BLaER1 treated with 17β-estradiol and CSF1 and Interleukin-3, amounts not matched to agents 10 nM and 100 nM (cell line): ENCODE data around the gene GLIS1.

ENCODE experiments used
- H3K27ac ChIP-seq, 11 experiments: shearing (Covaris generic); formaldehyde crosslinking; 2 replicates each; pipeline ENCODE4 v1.8.1; 2022
- H3K27me3 ChIP-seq, 11 experiments: shearing (Covaris generic); formaldehyde crosslinking; 2 replicates each; pipeline ENCODE4 v1.8.1; 2022
- H3K36me3 ChIP-seq, 11 experiments: shearing (Covaris generic); formaldehyde crosslinking; 2 replicates each; pipeline ENCODE4 v1.8.1; 2022
- H3K4me1 ChIP-seq, 10 experiments: shearing (Covaris generic); formaldehyde crosslinking; 2 replicates each; pipeline ENCODE4 v1.8.1; 2022
- H3K4me2 ChIP-seq, 11 experiments: shearing (Covaris generic); formaldehyde crosslinking; 2 replicates each; pipeline ENCODE4 v1.8.1; 2022
- H3K4me3 ChIP-seq, 10 experiments: shearing (Covaris generic); formaldehyde crosslinking; 2 replicates each; pipeline ENCODE4 v1.8.1; 2022
- H3K9ac ChIP-seq, 11 experiments: shearing (Covaris generic); formaldehyde crosslinking; 2 replicates each; pipeline ENCODE4 v1.8.1; 2022
- H3K9me3 ChIP-seq, 11 experiments: shearing (Covaris generic); formaldehyde crosslinking; replicated peaks in 1 of 11; 2 replicates each; pipeline ENCODE4 v1.8.1; 2022
- H4K20me1 ChIP-seq, 11 experiments: shearing (Covaris generic); formaldehyde crosslinking; 2 replicates each; pipeline ENCODE4 v1.8.1; 2022
- Cebpa-rat ChIP-seq, 11 experiments: shearing (Covaris generic); IDR thresholded peaks; 2 replicates each; pipeline ENCODE4 v1.8.1; 2022

GLIS1 gene

DNA sequence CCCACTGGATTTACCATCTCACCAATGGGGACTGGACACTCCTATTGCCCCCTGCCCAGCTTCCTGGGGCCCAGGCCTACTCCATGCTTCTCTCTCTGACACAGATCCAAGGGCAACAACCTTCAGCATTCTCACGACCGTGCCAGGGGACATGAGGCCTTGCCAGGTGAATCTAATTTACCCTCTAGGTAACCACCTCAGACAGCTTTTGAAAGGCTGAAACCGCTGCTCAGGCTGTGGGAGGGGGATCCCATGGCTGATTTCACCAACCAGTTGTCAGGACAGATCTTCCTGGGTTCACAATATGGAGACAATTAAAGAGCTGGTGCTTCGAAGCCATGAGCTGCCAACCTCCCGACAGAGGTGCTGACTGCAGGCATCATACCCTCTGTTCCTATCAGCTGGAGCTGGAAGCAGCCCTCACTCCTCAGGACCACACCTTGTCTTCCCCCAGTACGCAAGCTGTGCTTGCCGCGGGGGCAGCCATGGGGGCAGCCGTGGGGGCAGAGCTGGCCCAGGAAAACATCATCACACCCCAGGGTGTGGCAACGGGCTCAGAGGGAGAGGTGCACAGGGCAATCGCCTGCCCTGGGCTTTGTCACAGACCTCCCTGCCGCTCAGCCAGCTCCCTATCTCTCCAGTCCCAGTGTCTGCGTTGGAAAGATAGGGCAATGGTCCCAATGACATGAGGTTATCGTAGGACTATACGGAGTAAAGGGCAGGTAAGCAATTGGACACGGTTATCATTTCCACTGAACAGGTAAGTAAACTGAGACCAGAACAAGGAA lies 159.5 kb downstream of the GLIS1 start:
- no peak overlapping the region for H3K4me2 ChIP-seq
- no peak overlapping the region for H3K9ac ChIP-seq
- no peaks in the 10 kb centered on the region for H3K36me3 ChIP-seq

DNA sequence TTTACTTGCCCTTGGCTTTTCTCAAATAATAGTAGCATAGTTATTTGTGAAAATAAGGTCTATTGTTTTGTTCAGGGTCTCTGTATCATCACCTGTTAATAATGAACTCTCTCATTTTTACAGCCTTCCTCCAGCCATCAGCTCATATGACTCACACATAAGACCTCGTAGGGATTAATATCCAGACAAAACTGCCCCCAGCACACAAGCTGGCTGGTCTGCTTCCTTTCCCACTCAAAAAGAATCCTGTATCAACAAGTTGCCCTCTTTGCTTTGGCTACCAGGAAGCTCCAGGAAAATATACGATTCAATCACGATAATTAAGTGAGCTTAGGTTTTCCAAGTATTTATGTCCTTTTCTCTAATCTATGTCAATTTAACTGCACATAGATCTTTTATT lies 160.6 kb downstream of the GLIS1 start:
- Histone ChIP-seq H3K27me3 (no peaks in the 10 kb centered on the region), H3K9ac (no peak overlapping the region), H3K4me2 (no peak overlapping the region), H4K20me1 (peaks cover 0 to 33% (median 0%) of the 10 kb centered on the region in 11 experiments; a peak in 9 of 22 replicates), H3K4me3 (no peak overlapping the region), H3K9me3 (no peaks in the 10 kb centered on the region), H3K4me1 (peaks cover 10 to 40% (median 36%) of the 10 kb centered on the region in 10 experiments; a peak in 18 of 20 replicates), H3K36me3 (no peaks in the 10 kb centered on the region), H3K27ac (no peak overlapping the region)
- TF ChIP-seq Cebpa-rat (IDR thresholded peaks at IDR 0.05) = no peak

More for the DNA sequence above, 159.5 kb downstream of the GLIS1 start:
- H3K27me3 ChIP-seq = no peaks in the 10 kb centered on the region
- peaks cover 10 to 37% (median 32%) of the 10 kb centered on the region in 10 experiments; a peak in 18 of 20 replicates for H3K4me1 ChIP-seq
- H3K27ac ChIP-seq = no peak overlapping the region
- H3K9me3 ChIP-seq = no peaks in the 10 kb centered on the region
- TF ChIP-seq Cebpa-rat (IDR thresholded peaks at IDR 0.05) = no peak
- no peak overlapping the region for H3K4me3 ChIP-seq
- peaks cover 0 to 28% (median 0%) of the 10 kb centered on the region in 11 experiments; a peak in 10 of 22 replicates for H4K20me1 ChIP-seq

DNA sequence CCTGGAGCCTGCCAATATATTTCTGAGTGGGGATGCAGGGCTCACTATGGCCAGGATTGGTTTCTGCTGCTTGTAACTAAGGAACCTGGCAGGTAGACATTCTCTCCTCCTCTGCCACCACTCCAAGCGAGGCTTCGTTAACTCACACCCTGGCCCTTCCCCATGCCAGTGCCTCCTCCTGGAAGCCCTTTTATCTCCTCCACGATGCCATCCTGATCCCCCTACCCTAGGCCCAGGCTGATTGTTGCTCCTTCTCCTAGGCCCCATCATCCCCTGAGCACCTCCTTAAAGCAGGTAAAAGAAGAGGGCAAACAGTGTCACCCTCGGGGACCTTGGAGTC lies 161.2 kb downstream of the GLIS1 start:
- Histone ChIP-seq H3K36me3 (no peaks in the 10 kb centered on the region), H3K27me3 (no peaks in the 10 kb centered on the region), H3K9ac (no peak overlapping the region), H3K4me1 (peaks cover 10 to 40% (median 36%) of the 10 kb centered on the region in 10 experiments; a peak in 18 of 20 replicates), H3K4me2 (peak overlapping the region in 6 of 11 experiments; percentile 74 to 95 (median 88); a peak in 10 of 22 replicates), H3K27ac (no peak overlapping the region), H3K4me3 (no peak overlapping the region), H3K9me3 (no peaks in the 10 kb centered on the region), H4K20me1 (peaks cover 0 to 33% (median 0%) of the 10 kb centered on the region in 11 experiments; a peak in 9 of 22 replicates)
- TF ChIP-seq Cebpa-rat (IDR thresholded peaks at IDR 0.05) = no peak

DNA sequence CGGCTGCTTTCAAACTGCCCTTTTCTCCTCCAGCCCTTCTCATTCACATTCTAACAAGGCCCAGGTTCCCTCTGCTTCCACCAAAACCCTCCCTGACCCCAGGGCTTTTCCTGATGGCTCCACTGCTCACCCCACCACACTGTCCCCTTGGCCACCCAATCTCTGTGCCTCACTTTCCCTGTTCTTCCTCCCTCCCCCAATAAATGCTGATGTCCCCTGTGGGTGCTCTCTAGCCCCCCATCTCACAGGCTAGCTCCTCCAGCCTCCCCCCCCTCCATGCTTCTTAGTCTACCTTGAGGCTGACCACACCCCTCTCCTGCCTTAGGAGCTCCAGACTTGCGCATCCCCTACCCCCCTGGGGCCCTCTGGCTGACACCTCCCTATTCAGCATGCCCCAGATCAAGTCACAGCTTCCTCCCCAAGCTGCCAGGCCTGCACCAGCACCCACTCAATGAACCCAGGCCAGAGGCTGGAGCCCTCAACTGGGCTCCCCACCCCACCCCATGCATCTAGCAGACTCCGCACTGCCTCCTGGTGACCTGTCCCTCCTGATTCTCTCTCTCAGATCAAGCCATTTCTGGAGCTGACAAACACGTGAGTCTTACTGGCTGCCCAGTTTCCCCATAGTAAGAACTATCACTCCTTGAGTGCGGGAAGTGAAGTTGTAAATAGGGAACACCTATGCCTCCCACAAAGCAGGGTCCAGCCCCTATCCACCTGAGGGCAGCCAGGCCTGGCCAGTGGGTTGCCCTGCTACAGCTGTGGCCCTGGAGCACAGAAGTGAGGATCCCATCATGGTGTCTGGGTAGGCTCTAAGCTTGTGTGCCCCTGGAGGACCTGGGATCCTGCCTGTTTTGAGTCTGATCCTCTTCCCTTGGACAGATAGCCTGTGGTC lies 161.9 kb downstream of the GLIS1 start:
- Histone ChIP-seq H3K4me1 (peaks cover 10 to 40% (median 36%) of the 10 kb centered on the region in 10 experiments; a peak in 18 of 20 replicates), H3K4me2 (peak overlapping the region in 8 of 11 experiments; percentile 18 to 95 (median 86); a peak in 14 of 22 replicates), H3K27ac (no peak overlapping the region), H3K9ac (no peak overlapping the region; a peak in 1 of 22 replicates), H3K4me3 (no peak overlapping the region), H3K27me3 (no peaks in the 10 kb centered on the region), H3K9me3 (no peaks in the 10 kb centered on the region), H3K36me3 (no peaks in the 10 kb centered on the region), H4K20me1 (peaks cover 0 to 33% (median 0%) of the 10 kb centered on the region in 11 experiments; a peak in 9 of 22 replicates)
- TF ChIP-seq Cebpa-rat (IDR thresholded peaks at IDR 0.05) = no peak

DNA sequence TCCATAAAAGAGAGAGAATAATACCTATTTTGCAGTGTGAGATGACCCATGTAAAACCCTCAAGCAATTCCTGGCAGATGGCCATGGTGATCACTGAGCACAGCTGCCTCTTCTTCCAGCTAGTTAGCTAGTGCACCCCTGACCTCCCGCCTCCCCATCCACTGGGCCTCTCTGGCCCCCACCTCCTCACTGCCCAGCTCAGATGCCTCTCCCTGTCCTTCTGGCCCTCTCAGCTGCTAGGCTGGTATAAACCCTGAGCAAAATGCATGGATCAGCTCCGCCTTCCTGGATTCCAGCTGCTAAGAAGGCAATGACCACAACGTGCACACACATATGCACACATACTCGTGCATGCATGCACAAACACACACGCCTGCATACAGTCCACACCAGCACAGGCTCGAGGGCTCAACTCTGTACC lies 162.6 kb downstream of the GLIS1 start:
- Histone ChIP-seq H3K4me2 (peak overlapping the region in 8 of 11 experiments; percentile 74 to 95 (median 86); a peak in 15 of 22 replicates), H3K4me1 (peaks cover 10 to 40% (median 36%) of the 10 kb centered on the region in 10 experiments; a peak in 18 of 20 replicates), H3K4me3 (no peak overlapping the region), H3K27ac (no peak overlapping the region), H4K20me1 (peaks cover 0 to 33% (median 0%) of the 10 kb centered on the region in 11 experiments; a peak in 9 of 22 replicates), H3K27me3 (no peaks in the 10 kb centered on the region), H3K9ac (no peak overlapping the region; a peak in 1 of 22 replicates), H3K9me3 (no peaks in the 10 kb centered on the region), H3K36me3 (no peaks in the 10 kb centered on the region)
- no peak for TF ChIP-seq Cebpa-rat (IDR thresholded peaks at IDR 0.05)

DNA sequence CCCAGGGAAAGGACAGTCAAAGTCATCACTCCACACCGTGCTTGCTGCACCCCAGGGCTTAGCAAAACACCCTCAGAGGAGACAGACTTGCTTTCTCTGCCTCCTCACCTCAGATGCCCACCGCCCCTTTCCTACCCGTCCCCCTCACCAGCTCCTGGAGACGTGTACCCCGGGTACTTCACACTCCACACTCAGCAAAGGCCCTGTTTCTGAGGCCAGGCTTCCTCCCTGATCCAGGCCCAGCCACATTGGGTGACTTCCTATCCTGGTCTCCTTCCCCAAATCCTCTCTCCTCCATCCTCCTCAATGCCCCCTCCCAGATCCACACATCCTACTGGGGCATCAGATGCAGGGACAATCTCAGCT lies 163.0 kb downstream of the GLIS1 start:
- Histone ChIP-seq H3K27me3 (no peaks in the 10 kb centered on the region), H3K9me3 (no peaks in the 10 kb centered on the region), H4K20me1 (peaks cover 0 to 33% (median 0%) of the 10 kb centered on the region in 11 experiments; a peak in 9 of 22 replicates), H3K9ac (peak overlapping the region in 1 of 11 experiments; percentile 18; a peak in 1 of 22 replicates), H3K4me2 (peak overlapping the region in 10 of 11 experiments; percentile 4 to 95 (median 81); a peak in 18 of 22 replicates), H3K4me1 (peaks cover 10 to 40% (median 36%) of the 10 kb centered on the region in 10 experiments; a peak in 18 of 20 replicates), H3K4me3 (no peak overlapping the region), H3K27ac (no peak overlapping the region), H3K36me3 (no peaks in the 10 kb centered on the region)
- no peak for TF ChIP-seq Cebpa-rat (IDR thresholded peaks at IDR 0.05)

- Histone ChIP-seq H3K9ac (peak overlapping the region in 2 of 11 experiments; percentile 18 to 30; a peak in 1 of 22 replicates), H3K36me3 (no peaks in the 10 kb centered on the region), H3K4me1 (peaks cover 10 to 40% (median 36%) of the 10 kb centered on the region in 10 experiments; a peak in 18 of 20 replicates), H3K9me3 (no peaks in the 10 kb centered on the region), H4K20me1 (peaks cover 0 to 33% (median 0%) of the 10 kb centered on the region in 11 experiments; a peak in 9 of 22 replicates), H3K4me3 (no peak overlapping the region; a peak in 1 of 20 replicates), H3K27me3 (no peaks in the 10 kb centered on the region), H3K27ac (no peak overlapping the region), H3K4me2 (peak overlapping the region; percentile 4 to 95 (median 78); a peak in 21 of 22 replicates)
- TF ChIP-seq Cebpa-rat (IDR thresholded peaks at IDR 0.05) = no peak
These were observed 163.6 kb downstream of the GLIS1 start for GRCh38 chr1:53575141-53575954.

DNA sequence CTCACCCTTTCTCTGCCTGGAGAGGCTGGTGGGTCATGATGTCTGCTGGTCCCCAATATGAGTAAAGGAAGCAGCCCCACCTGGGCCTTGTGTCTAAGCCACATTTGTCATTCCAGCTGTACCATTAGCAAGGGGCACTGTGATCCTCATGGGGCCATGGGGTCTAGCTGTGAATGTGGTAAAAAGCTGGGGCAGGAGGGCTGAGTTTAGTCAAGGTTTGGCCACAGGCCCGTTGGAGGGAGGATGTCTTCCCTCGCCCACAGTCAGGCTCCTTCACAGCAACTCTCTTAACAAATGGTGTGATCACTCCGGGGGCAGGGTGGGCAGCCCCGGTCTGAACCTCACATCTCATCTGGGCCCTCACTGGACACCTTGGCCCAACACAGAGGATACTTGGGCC lies 164.3 kb downstream of the GLIS1 start:
- Histone ChIP-seq H3K27me3 (no peaks in the 10 kb centered on the region), H3K9me3 (no peaks in the 10 kb centered on the region), H3K27ac (no peak overlapping the region), H3K4me3 (no peak overlapping the region), H3K4me1 (peaks cover 10 to 40% (median 36%) of the 10 kb centered on the region in 10 experiments; a peak in 18 of 20 replicates), H3K9ac (0 out of 22 replicates have a peak overlapping the region, but pooled peaks of 1 of the 11 experiments have one; percentile 14), H3K36me3 (no peaks in the 10 kb centered on the region), H3K4me2 (peak overlapping the region; percentile 4 to 95 (median 78); a peak in 18 of 22 replicates), H4K20me1 (peaks cover 0 to 33% (median 0%) of the 10 kb centered on the region in 11 experiments; a peak in 9 of 22 replicates)
- no peak for TF ChIP-seq Cebpa-rat (IDR thresholded peaks at IDR 0.05)
